ENCODE results near the gene MYO18A.
"Not testable (repeated sequence)": the region's sequence is repeated elsewhere in the genome, so short reads cannot be mapped to it uniquely, and the experiment has no call there.

MYO18A gene

GRCh38 chr17:29103341-29103740 lies 76.9 kb downstream of the MYO18A start:
- Mint-ChIP-seq H3K4me3 (no peak overlapping the region), H3K27me3 (no peaks in the 10 kb centered on the region), H3K4me1 (ENCODE audit: low read depth) (no peaks in the 10 kb centered on the region), H3K27ac (no peak overlapping the region), H3K9me3 (ENCODE audit: low read depth) (no peaks in the 10 kb centered on the region), H3K36me3 (peaks cover 2% of the 10 kb centered on the region)

GRCh38 chr17:29102741-29103181 lies 77.4 kb downstream of the MYO18A start:
- Mint-ChIP-seq H3K27ac (no peak overlapping the region), H3K36me3 (peaks cover 2% of the 10 kb centered on the region), H3K9me3 (ENCODE audit: low read depth) (no peaks in the 10 kb centered on the region), H3K27me3 (no peaks in the 10 kb centered on the region), H3K4me3 (no peak overlapping the region), H3K4me1 (ENCODE audit: low read depth) (no peaks in the 10 kb centered on the region)

- Mint-ChIP-seq H3K4me1 (ENCODE audit: low read depth) (no peaks in the 10 kb centered on the region), H3K9me3 (ENCODE audit: low read depth) (no peaks in the 10 kb centered on the region), H3K36me3 (peaks cover 2% of the 10 kb centered on the region), H3K27ac (no peak overlapping the region), H3K27me3 (no peaks in the 10 kb centered on the region), H3K4me3 (no peak overlapping the region)
Observed at GRCh38 chr17:29102046-29102445, 78.2 kb downstream of the MYO18A start.

- H3K27me3 Mint-ChIP-seq = no peaks in the 10 kb centered on the region
- H3K4me3 Mint-ChIP-seq = no peak overlapping the region
- H3K36me3 Mint-ChIP-seq = no peaks in the 10 kb centered on the region
- H3K27ac Mint-ChIP-seq = no peak overlapping the region
- no peaks in the 10 kb centered on the region for H3K4me1 Mint-ChIP-seq (ENCODE audit: low read depth)
- H3K9me3 Mint-ChIP-seq (ENCODE audit: low read depth) = no peaks in the 10 kb centered on the region
Observed at GRCh38 chr17:29100296-29100695, 79.9 kb downstream of the MYO18A start.

GRCh38 chr17:29099527-29099926 lies 80.7 kb downstream of the MYO18A start:
- H3K27me3 Mint-ChIP-seq = no peaks in the 10 kb centered on the region
- H3K4me3 Mint-ChIP-seq = no peak overlapping the region
- peak overlapping the region; percentile 70 for H3K27ac Mint-ChIP-seq
- no peaks in the 10 kb centered on the region for H3K9me3 Mint-ChIP-seq (ENCODE audit: low read depth)
- no peaks in the 10 kb centered on the region for H3K36me3 Mint-ChIP-seq
- H3K4me1 Mint-ChIP-seq (ENCODE audit: low read depth) = no peaks in the 10 kb centered on the region

- H3K36me3 Mint-ChIP-seq = no peaks in the 10 kb centered on the region
- no peak overlapping the region for H3K4me3 Mint-ChIP-seq
- H3K27me3 Mint-ChIP-seq = no peaks in the 10 kb centered on the region
- H3K9me3 Mint-ChIP-seq (ENCODE audit: low read depth) = no peaks in the 10 kb centered on the region
- no peak overlapping the region for H3K27ac Mint-ChIP-seq
- no peaks in the 10 kb centered on the region for H3K4me1 Mint-ChIP-seq (ENCODE audit: low read depth)
Observed at GRCh38 chr17:29096094-29096493, 84.1 kb downstream of the MYO18A start.

GRCh38 chr17:29095439-29095838 lies 84.8 kb downstream of the MYO18A start:
- no peaks in the 10 kb centered on the region for H3K27me3 Mint-ChIP-seq
- H3K27ac Mint-ChIP-seq = no peak overlapping the region
- no peak overlapping the region for H3K4me3 Mint-ChIP-seq
- no peaks in the 10 kb centered on the region for H3K9me3 Mint-ChIP-seq (ENCODE audit: low read depth)
- H3K36me3 Mint-ChIP-seq = no peaks in the 10 kb centered on the region
- no peaks in the 10 kb centered on the region for H3K4me1 Mint-ChIP-seq (ENCODE audit: low read depth)

- Mint-ChIP-seq H3K27me3 (no peaks in the 10 kb centered on the region), H3K9me3 (ENCODE audit: low read depth) (no peaks in the 10 kb centered on the region), H3K4me3 (no peak overlapping the region), H3K36me3 (no peaks in the 10 kb centered on the region), H3K4me1 (ENCODE audit: low read depth) (no peaks in the 10 kb centered on the region), H3K27ac (no peak overlapping the region)
Observed at GRCh38 chr17:29094101-29094708, 86.0 kb downstream of the MYO18A start.

GRCh38 chr17:29093090-29093871 lies 86.9 kb downstream of the MYO18A start:
- H3K4me1 Mint-ChIP-seq (ENCODE audit: low read depth) = no peaks in the 10 kb centered on the region
- no peaks in the 10 kb centered on the region for H3K36me3 Mint-ChIP-seq
- H3K4me3 Mint-ChIP-seq = no peak overlapping the region
- no peaks in the 10 kb centered on the region for H3K27me3 Mint-ChIP-seq
- no peaks in the 10 kb centered on the region for H3K9me3 Mint-ChIP-seq (ENCODE audit: low read depth)
- H3K27ac Mint-ChIP-seq = no peak overlapping the region

GRCh38 chr17:29091606-29092289 lies 88.5 kb downstream of the MYO18A start:
- H3K4me3 Mint-ChIP-seq = no peak overlapping the region
- no peak overlapping the region for H3K27ac Mint-ChIP-seq
- H3K9me3 Mint-ChIP-seq (ENCODE audit: low read depth) = no peaks in the 10 kb centered on the region
- H3K4me1 Mint-ChIP-seq (ENCODE audit: low read depth) = no peaks in the 10 kb centered on the region
- no peaks in the 10 kb centered on the region for H3K27me3 Mint-ChIP-seq
- no peaks in the 10 kb centered on the region for H3K36me3 Mint-ChIP-seq

GRCh38 chr17:29090750-29091605 lies 89.2 kb downstream of the MYO18A start:
- Mint-ChIP-seq H3K27ac (no peak overlapping the region), H3K4me1 (ENCODE audit: low read depth) (no peaks in the 10 kb centered on the region), H3K36me3 (no peaks in the 10 kb centered on the region), H3K27me3 (no peaks in the 10 kb centered on the region), H3K9me3 (ENCODE audit: low read depth) (no peaks in the 10 kb centered on the region), H3K4me3 (no peak overlapping the region)

- Mint-ChIP-seq H3K4me1 (ENCODE audit: low read depth) (no peaks in the 10 kb centered on the region), H3K4me3 (no peak overlapping the region), H3K27ac (no peak overlapping the region), H3K27me3 (no peaks in the 10 kb centered on the region), H3K36me3 (no peaks in the 10 kb centered on the region), H3K9me3 (ENCODE audit: low read depth) (no peaks in the 10 kb centered on the region)
Observed at GRCh38 chr17:29090108-29090507, 90.1 kb downstream of the MYO18A start.

- H3K27ac Mint-ChIP-seq = no peak overlapping the region
- H3K9me3 Mint-ChIP-seq (ENCODE audit: low read depth) = no peaks in the 10 kb centered on the region
- H3K36me3 Mint-ChIP-seq = no peaks in the 10 kb centered on the region
- no peak overlapping the region for H3K4me3 Mint-ChIP-seq
- no peaks in the 10 kb centered on the region for H3K4me1 Mint-ChIP-seq (ENCODE audit: low read depth)
- no peaks in the 10 kb centered on the region for H3K27me3 Mint-ChIP-seq
Observed at GRCh38 chr17:29089601-29090044, 90.6 kb downstream of the MYO18A start.

- not testable (repeated sequence) for H3K27ac Mint-ChIP-seq; H3K4me3 Mint-ChIP-seq; H3K4me1 Mint-ChIP-seq (ENCODE audit: low read depth); H3K9me3 Mint-ChIP-seq (ENCODE audit: low read depth); H3K36me3 Mint-ChIP-seq; H3K27me3 Mint-ChIP-seq
Observed at GRCh38 chr17:29088782-29089181, 91.4 kb downstream of the MYO18A start.
